Cardiac fibroblast (primary cell): ENCODE data around the gene SEPTIN6.

Source experiments
- DNase-seq, 2 donors: peaks; one replicate each; pipeline versions ENCODE4 v3.0.0 to v3.0.0-alpha.2; 2010; ENCODE audit warnings: low read depth in 2 of 2
- H3K4me3 ChIP-seq, 2 donors: replicated peaks in 1 of 2; 1 replicate in 1 of 2; 2 replicates in 1 of 2; pipeline ENCODE4 v1.5.1; 2011; ENCODE audit warnings: low read depth in 2 of 2, low read length in 2 of 2, mild to moderate bottlenecking in 2 of 2, moderate library complexity in 1 of 2
- TF ChIP-seq, protein P1 (sequence below): IDR thresholded peaks from one replicate; pipeline ENCODE4 v1.5.1; 2011; ENCODE audit warnings: low read depth, mild to moderate bottlenecking, low read length, inconsistent platforms

SEPTIN6 gene

DNA sequence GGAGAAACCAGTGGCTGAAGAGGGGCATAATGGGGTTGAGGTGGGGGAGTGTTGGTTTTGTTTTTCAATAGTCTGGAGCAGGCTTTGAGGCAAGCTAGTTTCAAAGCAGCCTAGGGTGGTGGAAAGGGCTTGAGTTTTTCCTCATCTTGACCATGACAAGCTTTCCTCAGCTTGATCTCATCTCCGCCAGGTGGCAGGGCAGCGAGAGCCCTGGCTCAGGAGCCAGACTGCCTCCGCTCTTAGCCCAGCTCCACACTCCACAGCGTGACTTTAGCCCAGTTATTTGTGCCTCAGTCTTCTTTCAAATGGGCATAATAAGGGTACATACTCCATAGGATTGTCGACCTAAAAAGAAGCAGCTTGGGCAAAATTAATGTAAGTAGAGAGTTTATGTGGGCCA, 35.5 kb upstream of the SEPTIN6 start:
- TF ChIP-seq, protein P1, sequence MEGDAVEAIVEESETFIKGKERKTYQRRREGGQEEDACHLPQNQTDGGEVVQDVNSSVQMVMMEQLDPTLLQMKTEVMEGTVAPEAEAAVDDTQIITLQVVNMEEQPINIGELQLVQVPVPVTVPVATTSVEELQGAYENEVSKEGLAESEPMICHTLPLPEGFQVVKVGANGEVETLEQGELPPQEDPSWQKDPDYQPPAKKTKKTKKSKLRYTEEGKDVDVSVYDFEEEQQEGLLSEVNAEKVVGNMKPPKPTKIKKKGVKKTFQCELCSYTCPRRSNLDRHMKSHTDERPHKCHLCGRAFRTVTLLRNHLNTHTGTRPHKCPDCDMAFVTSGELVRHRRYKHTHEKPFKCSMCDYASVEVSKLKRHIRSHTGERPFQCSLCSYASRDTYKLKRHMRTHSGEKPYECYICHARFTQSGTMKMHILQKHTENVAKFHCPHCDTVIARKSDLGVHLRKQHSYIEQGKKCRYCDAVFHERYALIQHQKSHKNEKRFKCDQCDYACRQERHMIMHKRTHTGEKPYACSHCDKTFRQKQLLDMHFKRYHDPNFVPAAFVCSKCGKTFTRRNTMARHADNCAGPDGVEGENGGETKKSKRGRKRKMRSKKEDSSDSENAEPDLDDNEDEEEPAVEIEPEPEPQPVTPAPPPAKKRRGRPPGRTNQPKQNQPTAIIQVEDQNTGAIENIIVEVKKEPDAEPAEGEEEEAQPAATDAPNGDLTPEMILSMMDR = no peak
- DNase-seq = no peak
- no peak overlapping the region for H3K4me3 ChIP-seq

DNA sequence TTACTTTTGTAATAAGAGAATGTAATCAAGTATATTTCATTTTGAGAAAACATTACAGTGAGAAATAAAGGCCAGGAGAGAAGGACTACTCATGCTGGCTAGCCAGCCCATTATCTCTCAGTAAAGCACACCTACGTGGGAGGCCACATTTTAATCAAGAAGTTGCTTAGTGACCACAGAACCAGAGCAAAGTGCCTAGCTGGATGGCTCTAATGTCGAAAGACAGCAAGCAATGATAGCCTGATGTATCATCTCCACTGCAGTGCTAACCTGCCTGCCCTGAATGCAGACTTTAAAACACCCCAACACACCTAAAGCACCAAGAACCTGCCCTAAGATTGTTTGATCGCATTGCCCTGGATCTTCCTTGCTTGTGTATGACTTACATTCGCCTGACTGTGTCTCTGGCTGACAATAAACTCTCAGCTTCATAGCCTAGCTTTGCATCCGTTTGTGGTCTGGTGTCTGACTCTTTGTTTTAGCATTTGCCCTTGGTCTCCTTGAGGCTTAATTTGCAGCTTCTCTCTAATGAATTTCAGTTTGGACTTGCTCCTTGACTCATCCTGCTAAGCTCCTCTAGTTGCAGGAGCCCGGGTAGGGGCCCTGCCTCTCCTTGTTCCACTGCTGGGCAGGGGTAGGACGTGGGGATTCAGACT, 34.1 kb upstream of the SEPTIN6 start:
- no peak for DNase-seq
- TF ChIP-seq, protein P1 = no peak
- no peak overlapping the region for H3K4me3 ChIP-seq

DNA sequence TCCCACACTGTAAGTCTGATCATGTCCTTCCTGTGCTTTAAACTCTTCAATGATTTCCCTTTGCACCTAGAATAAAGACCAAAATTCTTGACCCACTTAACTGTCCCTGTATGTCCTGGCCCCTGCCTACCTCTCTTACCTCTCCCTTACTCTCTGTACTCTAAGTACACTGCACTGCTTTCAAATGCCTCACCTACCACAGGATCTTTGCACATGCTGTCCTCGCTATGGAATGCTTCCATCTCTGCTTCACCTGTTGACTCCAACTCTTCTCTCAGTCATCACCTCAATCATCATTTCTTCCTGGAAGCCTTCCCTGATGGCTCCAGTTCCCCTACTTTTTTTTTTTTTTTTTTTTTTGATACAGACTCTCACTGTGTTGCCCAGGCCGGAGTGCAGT, 29.0 kb upstream of the SEPTIN6 start:
- DNase-seq = no peak
- H3K4me3 ChIP-seq = no peak overlapping the region
- TF ChIP-seq, protein P1 = no peak

DNA sequence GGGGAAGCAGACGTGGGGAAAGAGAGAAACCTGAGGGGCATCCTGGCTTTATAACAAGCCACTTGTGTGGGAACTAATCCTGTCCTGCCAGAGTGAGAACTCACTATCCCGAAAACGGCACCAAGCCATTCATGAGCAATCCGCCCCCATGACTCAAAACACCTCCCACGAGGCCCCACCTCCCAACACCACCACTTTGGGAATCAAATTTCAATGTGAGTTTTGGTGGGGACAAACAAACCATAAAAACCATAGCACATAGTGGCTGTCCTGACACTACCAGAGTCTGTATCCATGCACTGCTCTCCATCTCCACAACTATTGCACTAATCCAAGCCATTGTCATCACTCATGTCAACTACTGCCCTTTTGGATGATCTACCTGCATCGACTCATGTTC, 28.5 kb upstream of the SEPTIN6 start:
- DNase-seq = no peak
- no peak overlapping the region for H3K4me3 ChIP-seq
- TF ChIP-seq, protein P1 = no peak

DNA sequence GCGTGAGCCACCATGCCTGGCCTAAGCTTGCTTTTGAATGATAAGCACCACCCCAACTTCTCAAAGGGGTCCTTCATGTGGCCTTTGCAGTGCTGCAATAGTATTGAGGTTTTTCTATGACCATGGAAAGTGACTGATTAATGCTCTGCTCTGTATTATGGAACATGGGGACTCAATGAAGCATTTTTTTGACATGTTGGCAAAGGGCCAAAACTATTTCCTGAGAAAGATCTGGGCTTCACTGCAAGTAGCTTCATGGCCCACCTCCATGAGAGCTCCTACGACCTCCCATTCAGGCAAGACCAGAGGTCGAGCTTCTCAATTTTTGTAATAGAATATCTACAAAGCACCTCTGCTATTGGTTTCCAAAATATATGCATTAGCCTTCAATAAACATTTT, 16.7 kb upstream of the SEPTIN6 start:
- no peak overlapping the region for H3K4me3 ChIP-seq
- TF ChIP-seq, protein P1 = no peak
- DNase-seq = no peak

DNA sequence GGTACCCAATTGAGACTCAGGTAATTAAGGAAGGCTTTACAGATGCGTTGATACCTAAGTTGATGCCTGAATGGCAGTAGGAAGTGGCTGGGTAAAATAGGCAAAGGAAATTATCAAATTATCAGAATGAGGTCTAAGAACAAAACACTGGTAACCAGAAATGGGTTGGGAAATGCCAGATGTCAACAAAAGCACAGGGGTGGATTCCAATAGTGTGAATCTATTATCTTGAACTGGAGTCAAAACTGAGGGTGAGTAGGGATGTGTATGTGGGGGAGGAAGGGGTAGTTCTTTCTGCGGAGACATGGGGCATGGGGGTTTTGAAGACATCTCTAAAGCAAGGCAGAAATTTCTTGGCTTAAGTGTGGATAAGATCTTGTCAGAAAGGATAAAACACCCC, 16.0 kb upstream of the SEPTIN6 start:
- DNase-seq = peak in 1 of 2 donors; percentile 42
- no peak overlapping the region for H3K4me3 ChIP-seq
- TF ChIP-seq, protein P1 = no peak

DNA sequence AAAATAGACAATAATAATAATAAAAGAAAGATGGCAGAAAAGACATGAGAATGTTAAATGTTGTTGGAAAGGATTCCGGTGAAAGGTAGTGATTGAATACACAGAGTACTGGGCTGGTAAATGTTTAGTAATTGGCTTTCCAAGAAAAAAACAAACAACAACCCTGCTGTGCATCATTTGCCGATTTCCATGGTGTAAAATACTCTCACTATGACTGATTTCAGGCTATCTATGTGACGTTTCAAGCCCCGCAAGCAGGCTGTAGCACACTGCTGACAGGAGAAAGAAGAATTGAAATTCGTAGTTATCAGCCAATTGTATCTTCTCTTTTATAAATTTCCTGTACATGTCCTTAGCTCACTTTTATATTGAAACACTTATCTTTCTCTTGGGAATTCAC, 13.6 kb upstream of the SEPTIN6 start:
- H3K4me3 ChIP-seq = no peak overlapping the region
- TF ChIP-seq, protein P1 = no peak
- DNase-seq = no peak
